SIG-M5 treated with dmso at 0.1 percent for 504 hours (cell line): ENCODE results near the gene PEBP1.

Source experiments
- DNase-seq: peaks from one replicate; lab custom pipeline; 2025; ENCODE audit not compliant: unreplicated experiment; lab: John Stamatoyannopoulos, UW

The PEBP1 gene

DNA sequence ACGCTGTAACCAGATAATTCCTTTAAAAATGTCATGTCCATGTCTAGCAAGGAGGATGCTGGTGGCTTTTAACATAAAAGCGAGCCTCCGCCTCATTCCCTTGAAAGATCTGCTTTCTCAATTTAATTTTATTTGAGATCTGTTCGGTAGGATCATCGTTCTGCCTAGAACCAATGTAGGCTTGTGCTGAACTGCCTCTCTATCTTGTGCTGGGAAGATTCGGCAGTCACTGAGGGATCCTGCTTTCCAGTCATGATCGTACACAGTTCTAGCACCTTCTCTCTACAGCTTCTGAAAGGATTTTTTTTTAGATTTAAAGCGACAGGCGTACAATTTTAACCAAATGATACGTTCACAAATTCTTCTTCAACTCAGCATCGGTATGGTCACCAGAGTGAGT is 54.3 kb downstream of the PEBP1 start:
- no peak for DNase-seq

DNA sequence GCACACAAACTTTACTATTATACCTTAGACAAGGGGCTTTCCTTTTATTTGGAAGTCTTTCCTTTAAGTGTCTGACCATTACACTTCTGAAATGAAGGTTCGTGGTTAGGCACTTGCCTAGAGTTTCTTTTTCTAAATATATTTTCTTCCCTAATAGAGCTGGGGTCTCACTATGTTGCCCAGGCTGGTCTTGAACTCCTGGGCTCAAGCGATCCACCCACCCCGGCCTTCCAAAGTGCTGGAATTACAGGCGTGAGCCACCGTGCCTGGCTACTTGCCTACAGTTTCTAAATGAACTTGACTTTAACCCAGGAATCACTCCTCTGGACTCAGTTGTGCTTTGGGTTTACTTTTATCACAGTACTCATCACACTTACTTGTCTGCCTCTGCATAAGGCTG is 57.6 kb downstream of the PEBP1 start:
- no peak for DNase-seq

DNA sequence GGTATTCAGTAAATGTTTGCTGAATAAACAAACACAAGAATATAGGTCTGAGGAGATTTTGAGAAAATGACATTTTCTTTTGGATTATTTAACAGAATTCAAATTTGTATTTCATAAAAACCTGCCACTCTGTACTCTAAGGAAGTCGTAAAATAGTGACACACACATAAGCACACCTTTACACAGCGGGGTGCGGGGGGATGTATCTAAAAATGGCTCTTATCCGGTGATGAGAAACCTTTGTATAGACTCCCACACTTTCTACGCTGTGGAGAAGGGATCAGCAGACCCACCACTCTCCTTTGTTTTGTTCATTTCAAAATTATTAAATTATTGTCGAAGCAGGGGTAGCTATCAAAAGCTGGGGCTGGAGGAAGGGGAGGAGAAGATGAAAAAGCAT is 58.0 kb downstream of the PEBP1 start:
- DNase-seq, result no peak
